HG03175 (cell line): ENCODE data around the gene ARHGAP26.
"Not testable (repeated sequence)": the region's sequence is repeated elsewhere in the genome, so short reads cannot be mapped to it uniquely, and the experiment has no call there.

Experiments used
- ATAC-seq: cut with Tn5 transposase; IDR thresholded peaks from one replicate; pipeline ENCODE4 v1.9.1; 2021; ENCODE audit warnings: mild to moderate bottlenecking, moderate library complexity; ENCODE audit not compliant: unreplicated experiment

ARHGAP26 gene

GRCh38 chr5:142952229-142952628 lies 182.1 kb downstream of the ARHGAP26 start:
- no peak for ATAC-seq

- ATAC-seq, result not testable (repeated sequence)
These were observed 182.7 kb downstream of the ARHGAP26 start for GRCh38 chr5:142952871-142953270.

- no peak for ATAC-seq
These were observed 184.3 kb downstream of the ARHGAP26 start for GRCh38 chr5:142954455-142954854.

- no peak for ATAC-seq
These were observed 185.5 kb downstream of the ARHGAP26 start for GRCh38 chr5:142955628-142956027.

- no peak for ATAC-seq
These were observed 187.4 kb downstream of the ARHGAP26 start for GRCh38 chr5:142957528-142957927.

GRCh38 chr5:142958944-142959682 lies 188.9 kb downstream of the ARHGAP26 start:
- ATAC-seq, result no peak

- peak; percentile 65 for ATAC-seq
These were observed 189.8 kb downstream of the ARHGAP26 start for GRCh38 chr5:142959683-142960657.

GRCh38 chr5:142961440-142962173 lies 191.4 kb downstream of the ARHGAP26 start:
- ATAC-seq, result no peak

- no peak for ATAC-seq
These were observed 192.0 kb downstream of the ARHGAP26 start for GRCh38 chr5:142962174-142962533.

- not testable (repeated sequence) for ATAC-seq
These were observed 195.3 kb downstream of the ARHGAP26 start for GRCh38 chr5:142965258-142966120.

GRCh38 chr5:142966121-142966420 lies 195.9 kb downstream of the ARHGAP26 start:
- ATAC-seq, result no peak

- no peak for ATAC-seq
These were observed 199.0 kb downstream of the ARHGAP26 start for GRCh38 chr5:142969186-142969585.

GRCh38 chr5:142969624-142970439 lies 199.7 kb downstream of the ARHGAP26 start:
- no peak for ATAC-seq

GRCh38 chr5:142970440-142971030 lies 200.4 kb downstream of the ARHGAP26 start:
- no peak for ATAC-seq

GRCh38 chr5:142971303-142972013 lies 201.3 kb downstream of the ARHGAP26 start:
- no peak for ATAC-seq

- no peak for ATAC-seq
These were observed 201.9 kb downstream of the ARHGAP26 start for GRCh38 chr5:142972064-142972570.

GRCh38 chr5:142973932-142974331 lies 203.8 kb downstream of the ARHGAP26 start:
- ATAC-seq, result no peak

- no peak for ATAC-seq
These were observed 204.2 kb downstream of the ARHGAP26 start for GRCh38 chr5:142974409-142974808.
